Ectodermal cell (in vitro differentiated cells): ENCODE results near the gene EDEM3. TPM values are rescaled to one million over a fixed set of nuclear protein-coding genes. Genes with fewer than 3 reads are reported as not detected.

Experiments
- H3K27ac ChIP-seq: 2 replicates; pipeline ENCODE4 v1.7.0; 2013; ENCODE audit warnings: mild to moderate bottlenecking, low read depth, low read length; ENCODE audit not compliant: insufficient read depth, poor library complexity, severe bottlenecking
- H3K27me3 ChIP-seq: 2 replicates; pipeline ENCODE4 v1.7.0; 2013; ENCODE audit warnings: mild to moderate bottlenecking, low read length; ENCODE audit not compliant: insufficient read depth, control insufficient read depth, poor library complexity, severe bottlenecking
- H3K36me3 ChIP-seq: one replicate; pipeline ENCODE4 v1.7.0; 2013; ENCODE audit warnings: low read length; ENCODE audit not compliant: control insufficient read depth, insufficient read depth
- H3K4me1 ChIP-seq: one replicate; pipeline ENCODE4 v1.7.0; 2013; ENCODE audit warnings: low read length; ENCODE audit not compliant: control insufficient read depth, insufficient read depth
- H3K4me3 ChIP-seq: 2 replicates; pipeline ENCODE4 v1.7.0; 2013; ENCODE audit warnings: low read depth, low read length, control low read depth; ENCODE audit not compliant: insufficient read depth
- H3K9me3 ChIP-seq: 2 replicates; pipeline ENCODE4 v1.7.0; 2013; ENCODE audit warnings: mild to moderate bottlenecking, low read length, moderate library complexity; ENCODE audit not compliant: control insufficient read depth
- WGBS, 2 experiments: methylation state at CpG; one replicate each; pipeline ENCODE4 v1.1.7; 2013; ENCODE audit warnings: missing lambda C conversion rate in 2 of 2; 5-methylcytosine and 5-hydroxymethylcytosine counted together
- polyA plus RNA-seq, 4 experiments: library from polyadenylated mRNA; stranded (reverse); fragments of 50-300 nt; gene quantifications; one replicate each; pipeline ENCODE4 v1.2.3, GENCODE V29; 2013

EDEM3 gene, protein sequence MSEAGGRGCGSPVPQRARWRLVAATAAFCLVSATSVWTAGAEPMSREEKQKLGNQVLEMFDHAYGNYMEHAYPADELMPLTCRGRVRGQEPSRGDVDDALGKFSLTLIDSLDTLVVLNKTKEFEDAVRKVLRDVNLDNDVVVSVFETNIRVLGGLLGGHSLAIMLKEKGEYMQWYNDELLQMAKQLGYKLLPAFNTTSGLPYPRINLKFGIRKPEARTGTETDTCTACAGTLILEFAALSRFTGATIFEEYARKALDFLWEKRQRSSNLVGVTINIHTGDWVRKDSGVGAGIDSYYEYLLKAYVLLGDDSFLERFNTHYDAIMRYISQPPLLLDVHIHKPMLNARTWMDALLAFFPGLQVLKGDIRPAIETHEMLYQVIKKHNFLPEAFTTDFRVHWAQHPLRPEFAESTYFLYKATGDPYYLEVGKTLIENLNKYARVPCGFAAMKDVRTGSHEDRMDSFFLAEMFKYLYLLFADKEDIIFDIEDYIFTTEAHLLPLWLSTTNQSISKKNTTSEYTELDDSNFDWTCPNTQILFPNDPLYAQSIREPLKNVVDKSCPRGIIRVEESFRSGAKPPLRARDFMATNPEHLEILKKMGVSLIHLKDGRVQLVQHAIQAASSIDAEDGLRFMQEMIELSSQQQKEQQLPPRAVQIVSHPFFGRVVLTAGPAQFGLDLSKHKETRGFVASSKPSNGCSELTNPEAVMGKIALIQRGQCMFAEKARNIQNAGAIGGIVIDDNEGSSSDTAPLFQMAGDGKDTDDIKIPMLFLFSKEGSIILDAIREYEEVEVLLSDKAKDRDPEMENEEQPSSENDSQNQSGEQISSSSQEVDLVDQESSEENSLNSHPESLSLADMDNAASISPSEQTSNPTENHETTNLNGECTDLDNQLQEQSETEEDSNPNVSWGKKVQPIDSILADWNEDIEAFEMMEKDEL
- polyA plus RNA-seq (2013, experiment 1 of 4) = 14.3 TPM
- 15.0 TPM for polyA plus RNA-seq (2013, experiment 2 of 4)
- polyA plus RNA-seq (2013, experiment 3 of 4) = 14.0 TPM
- polyA plus RNA-seq (2013, experiment 4 of 4) = 14.3 TPM

DNA sequence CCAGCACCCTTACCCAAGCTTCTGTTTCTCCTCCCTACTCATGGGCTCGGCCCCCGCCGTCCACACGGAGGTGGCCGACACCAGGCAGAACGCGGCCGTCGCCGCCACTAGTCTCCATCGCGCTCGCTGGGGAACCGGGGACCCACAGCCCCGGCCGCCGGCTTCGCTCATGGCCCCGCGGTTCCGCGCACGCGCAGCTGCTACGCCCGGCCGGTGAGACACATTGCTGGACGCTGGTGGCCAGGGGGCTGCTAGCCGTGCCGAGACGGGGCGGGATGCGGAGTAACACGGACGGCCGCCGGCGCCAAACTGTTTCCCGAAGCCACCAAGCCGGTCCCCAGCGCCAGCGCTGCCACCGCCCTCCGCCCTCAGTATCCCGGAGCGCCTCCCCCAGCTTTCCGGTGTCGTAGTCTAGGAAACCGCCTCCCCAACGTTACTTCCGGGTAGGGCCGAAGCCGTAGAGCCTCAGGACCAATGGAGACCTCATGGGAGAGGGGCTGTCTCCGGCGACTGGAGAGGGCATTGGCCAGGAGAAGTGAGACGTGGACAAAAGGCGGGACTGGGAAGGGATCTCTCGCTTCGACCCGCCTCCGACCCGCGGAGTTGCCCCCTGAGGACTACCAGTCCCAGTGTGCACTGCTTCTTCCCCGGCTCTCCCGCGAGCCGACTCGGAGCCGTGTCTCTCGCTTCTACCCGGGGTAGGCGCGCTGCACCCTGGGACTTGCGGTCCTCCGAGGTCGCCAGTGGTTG, at the start of gene EDEM3:
EDEM3 (minus strand) TSS at position 383 of the 750 bp plus-strand sequence; CDS start at position 171, 212 bp downstream.
- Histone ChIP-seq H3K36me3 (no peaks in the 10 kb centered on the region), H3K27me3 (peaks cover 20% of the 10 kb centered on the region), H3K4me1 (peaks cover 7% of the 10 kb centered on the region), H3K9me3 (no peaks in the 10 kb centered on the region), H3K27ac (peak within 1 kb of the TSS; percentile 53), H3K4me3 (peak within 1 kb of the TSS; percentile 90)
- 0% methylated on average over 76 of the region's 76 CpGs for WGBS, 2 experiments

DNA sequence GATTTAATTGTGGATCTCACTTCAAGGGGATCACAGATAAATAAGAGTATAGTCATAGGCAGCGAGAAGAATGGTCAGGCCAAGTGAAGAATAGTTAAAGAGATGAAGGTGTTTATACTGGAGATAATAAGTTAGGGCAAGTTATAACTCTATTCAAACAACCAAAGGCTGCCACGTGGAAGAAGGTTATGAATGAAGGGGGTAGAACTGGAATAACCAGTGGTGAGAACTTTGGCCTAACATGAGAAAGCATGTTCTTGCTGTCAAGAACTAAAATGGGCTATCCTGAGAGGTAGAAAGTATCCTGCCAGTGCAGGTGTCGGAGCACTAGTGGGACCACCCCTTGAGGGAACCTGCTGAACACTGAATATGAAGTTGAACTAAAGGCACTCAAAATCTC, 49.6 kb upstream of the EDEM3 start:
- Histone ChIP-seq H3K36me3 (no peaks in the 10 kb centered on the region), H3K27ac (no peak overlapping the region), H3K27me3 (no peaks in the 10 kb centered on the region), H3K9me3 (no peaks in the 10 kb centered on the region), H3K4me1 (no peaks in the 10 kb centered on the region), H3K4me3 (no peak overlapping the region)
- 84 to 93% methylated on average over 3 of the region's 3 CpGs for WGBS, 2 experiments

DNA sequence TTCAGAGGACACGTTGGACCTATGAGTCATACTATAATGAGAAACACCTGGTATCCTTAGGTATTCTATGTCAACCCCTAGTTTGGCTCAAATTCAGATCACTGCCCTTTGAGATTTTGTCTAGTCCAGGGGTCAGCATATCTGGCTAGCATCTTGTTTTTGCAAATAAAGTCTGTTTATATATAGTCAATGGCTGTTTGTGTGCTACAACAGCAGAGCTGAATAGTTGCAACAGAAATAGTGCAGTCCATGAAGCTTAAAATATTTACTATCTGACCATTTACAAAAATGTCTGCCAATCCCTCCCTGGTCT, 48.5 kb upstream of the EDEM3 start:
- Histone ChIP-seq H3K4me1 (no peaks in the 10 kb centered on the region), H3K4me3 (no peak overlapping the region), H3K27me3 (no peaks in the 10 kb centered on the region), H3K36me3 (no peaks in the 10 kb centered on the region), H3K9me3 (no peaks in the 10 kb centered on the region), H3K27ac (no peak overlapping the region)
- 91 to 94% methylated on average over 1 of the region's 1 CpG for WGBS, 2 experiments

DNA sequence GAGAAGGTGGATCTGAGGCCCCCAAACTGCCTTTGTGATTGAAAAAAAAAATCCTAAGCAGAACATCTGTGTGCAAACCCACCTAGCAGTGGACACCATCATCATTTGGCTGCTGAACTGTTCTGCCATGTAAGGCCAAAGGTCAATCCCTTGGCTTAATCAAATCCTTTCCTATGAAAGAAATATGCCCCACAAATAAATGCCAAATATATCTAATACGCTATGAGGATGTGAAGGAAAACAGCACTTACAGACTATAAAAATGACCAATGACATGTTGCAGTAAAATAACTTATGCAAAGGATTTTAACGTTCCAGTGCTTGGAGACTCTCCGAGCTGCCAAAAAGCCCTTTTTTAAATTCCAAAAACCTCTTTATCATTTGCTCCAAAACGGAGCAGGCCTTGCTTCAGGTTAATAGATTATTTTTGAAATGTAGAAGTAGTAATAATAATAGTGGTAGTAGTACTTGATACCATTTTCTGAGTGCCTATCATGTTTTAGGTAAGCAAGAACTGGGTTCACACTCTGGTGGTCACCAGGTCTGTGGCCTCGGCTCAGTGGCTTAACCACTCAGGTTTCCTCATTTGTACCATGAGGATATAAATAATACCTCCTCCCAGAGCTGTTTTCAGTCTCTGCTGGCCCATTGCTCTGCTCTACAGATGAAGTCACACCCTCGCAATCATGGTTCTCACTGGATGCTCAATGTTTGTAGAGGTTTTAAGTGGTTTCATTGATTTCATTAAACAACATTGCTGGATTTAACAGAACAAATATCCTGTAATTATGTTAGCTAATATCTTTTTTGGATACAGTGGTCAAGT, 47.9 kb upstream of the EDEM3 start:
- 85 to 88% methylated on average over 6 of the region's 6 CpGs for WGBS, 2 experiments

GRCh38 chr1:184801503-184801902, 46.8 kb upstream of the EDEM3 start:
- WGBS, 2 experiments = 79 to 80% methylated on average over 1 of the region's 1 CpG
- H3K4me3 ChIP-seq = no peak overlapping the region

More for the DNA sequence above, 47.9 kb upstream of the EDEM3 start:
- H3K4me3 ChIP-seq = no peak overlapping the region
- no peaks in the 10 kb centered on the region for H3K36me3 ChIP-seq
- no peaks in the 10 kb centered on the region for H3K27me3 ChIP-seq
- no peaks in the 10 kb centered on the region for H3K9me3 ChIP-seq
- no peak overlapping the region for H3K27ac ChIP-seq
- H3K4me1 ChIP-seq = no peaks in the 10 kb centered on the region

DNA sequence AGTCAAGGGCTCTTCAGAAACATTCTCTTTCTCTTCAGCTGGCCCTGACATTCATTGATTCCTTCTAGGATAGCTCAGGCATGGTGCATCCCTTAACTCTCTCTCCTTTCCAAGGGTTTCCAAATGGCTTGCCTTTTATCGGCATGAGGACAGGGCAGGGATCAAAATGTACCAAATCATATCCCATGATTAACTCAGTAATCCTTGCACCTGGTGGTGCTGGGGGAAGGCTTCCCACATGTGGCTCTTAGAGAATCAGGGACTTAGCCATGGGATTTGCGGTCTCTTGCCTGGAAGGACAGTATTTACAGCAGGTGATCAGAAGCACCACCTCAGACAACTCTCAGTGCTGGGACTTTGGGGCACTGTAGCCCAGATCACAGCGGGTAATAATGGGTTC, 46.2 kb upstream of the EDEM3 start:
- 81 to 86% methylated on average over 3 of the region's 3 CpGs for WGBS, 2 experiments
- H3K4me1 ChIP-seq = no peaks in the 10 kb centered on the region
- H3K4me3 ChIP-seq = no peak overlapping the region
- no peaks in the 10 kb centered on the region for H3K36me3 ChIP-seq
- no peaks in the 10 kb centered on the region for H3K9me3 ChIP-seq
- H3K27me3 ChIP-seq = no peaks in the 10 kb centered on the region
- H3K27ac ChIP-seq = no peak overlapping the region

More at GRCh38 chr1:184801503-184801902, 46.8 kb upstream of the EDEM3 start:
- no peak overlapping the region for H3K27ac ChIP-seq
- no peaks in the 10 kb centered on the region for H3K27me3 ChIP-seq
- H3K4me1 ChIP-seq = no peaks in the 10 kb centered on the region
- no peaks in the 10 kb centered on the region for H3K9me3 ChIP-seq
- no peaks in the 10 kb centered on the region for H3K36me3 ChIP-seq

DNA sequence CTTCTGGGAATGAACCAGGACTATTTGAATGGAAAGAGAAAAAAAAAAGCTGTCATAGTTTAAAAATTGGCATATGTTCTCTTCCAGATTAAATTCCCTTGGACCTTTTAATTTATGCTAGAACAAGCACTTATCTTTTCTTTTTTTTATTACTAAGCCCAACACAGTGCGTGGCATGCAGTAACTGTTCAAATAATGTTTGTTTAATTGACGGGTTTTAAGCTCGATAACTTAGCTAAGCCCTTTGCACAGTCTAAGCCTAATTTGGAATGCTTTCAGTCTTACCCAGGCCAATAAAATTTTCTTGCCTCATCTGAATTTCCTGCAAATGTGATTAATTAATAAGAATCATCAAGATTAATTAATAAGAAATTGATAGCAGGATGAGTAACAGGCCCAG, 39.3 kb upstream of the EDEM3 start:
- H3K9me3 ChIP-seq = no peaks in the 10 kb centered on the region
- H3K27me3 ChIP-seq = no peaks in the 10 kb centered on the region
- no peaks in the 10 kb centered on the region for H3K36me3 ChIP-seq
- no peak overlapping the region for H3K27ac ChIP-seq
- H3K4me3 ChIP-seq = no peak overlapping the region
- H3K4me1 ChIP-seq = no peaks in the 10 kb centered on the region
- 98 to 100% methylated on average over 3 of the region's 3 CpGs for WGBS, 2 experiments

DNA sequence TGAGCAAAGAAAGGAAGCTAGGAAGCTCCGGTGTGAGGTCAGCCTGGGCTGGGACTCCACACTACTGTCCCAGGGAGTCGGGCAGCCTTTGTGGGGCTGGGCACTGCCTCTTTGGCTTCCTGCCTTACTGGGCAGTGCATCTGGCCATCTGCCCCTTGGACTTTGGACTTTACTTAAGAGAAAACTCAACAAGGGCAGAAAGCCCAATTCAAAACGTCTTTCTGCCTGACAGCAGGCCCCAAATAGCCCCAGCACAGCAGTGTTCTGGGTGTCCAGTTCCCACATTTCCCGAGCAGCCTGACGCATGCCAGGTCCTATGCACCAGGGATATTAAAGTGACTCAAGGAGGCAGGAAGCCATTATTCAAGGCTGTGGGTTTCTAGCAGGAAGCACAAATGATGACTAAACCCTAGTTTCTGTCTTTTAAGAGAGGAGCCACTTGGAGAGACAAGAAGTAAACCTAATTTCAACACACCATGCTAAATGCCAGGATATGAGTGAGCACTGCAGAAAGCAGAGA, 37.9 kb upstream of the EDEM3 start:
- Histone ChIP-seq H3K4me1 (no peaks in the 10 kb centered on the region), H3K36me3 (no peaks in the 10 kb centered on the region), H3K4me3 (no peak overlapping the region), H3K27ac (no peak overlapping the region), H3K27me3 (no peaks in the 10 kb centered on the region), H3K9me3 (no peaks in the 10 kb centered on the region)
- WGBS, 2 experiments = 86 to 87% methylated on average over 5 of the region's 5 CpGs

GRCh38 chr1:184791550-184791900, 36.9 kb upstream of the EDEM3 start:
- WGBS, 2 experiments = 93 to 96% methylated on average over 2 of the region's 2 CpGs
- H3K27ac ChIP-seq = no peak overlapping the region
- H3K36me3 ChIP-seq = no peaks in the 10 kb centered on the region
- no peaks in the 10 kb centered on the region for H3K4me1 ChIP-seq
- no peaks in the 10 kb centered on the region for H3K9me3 ChIP-seq
- no peak overlapping the region for H3K4me3 ChIP-seq
- no peaks in the 10 kb centered on the region for H3K27me3 ChIP-seq
